DMS 273 (cell line): ENCODE results near the gene NFU1.

Experiments used
- DNase-seq: peaks from one replicate; lab custom pipeline; 2025; ENCODE audit not compliant: unreplicated experiment; lab: John Stamatoyannopoulos, UW

NFU1 gene

GRCh38 chr2:69436938-69437750 is at the start of gene NFU1:
Gene NFU1 (minus strand): TSS chr2:69437435. CDS start chr2:69437422, 13 bp downstream.
- peak; percentile 97 for DNase-seq

- no peak for DNase-seq
Observed at GRCh38 chr2:69483696-69484095, 46.5 kb upstream of the NFU1 start.

- DNase-seq, result no peak
Observed at GRCh38 chr2:69483024-69483423, 45.8 kb upstream of the NFU1 start.

GRCh38 chr2:69482471-69482870 is 45.2 kb upstream of the NFU1 start:
- no peak for DNase-seq

GRCh38 chr2:69481421-69481820 is 44.2 kb upstream of the NFU1 start:
- DNase-seq, result no peak

GRCh38 chr2:69477627-69478026 is 40.4 kb upstream of the NFU1 start:
- DNase-seq, result no peak

GRCh38 chr2:69474688-69475087 is 37.5 kb upstream of the NFU1 start:
- no peak for DNase-seq

- no peak for DNase-seq
Observed at GRCh38 chr2:69471793-69472192, 34.6 kb upstream of the NFU1 start.

GRCh38 chr2:69470911-69471310 is 33.7 kb upstream of the NFU1 start:
- no peak for DNase-seq

GRCh38 chr2:69469784-69470183 is 32.5 kb upstream of the NFU1 start:
- no peak for DNase-seq

GRCh38 chr2:69469375-69469774 is 32.1 kb upstream of the NFU1 start:
- no peak for DNase-seq

- DNase-seq, result no peak
Observed at GRCh38 chr2:69466728-69467127, 29.5 kb upstream of the NFU1 start.

- peak; percentile 7 for DNase-seq
Observed at GRCh38 chr2:69465513-69466456, 28.6 kb upstream of the NFU1 start.

GRCh38 chr2:69464575-69464974 is 27.3 kb upstream of the NFU1 start:
- DNase-seq, result peak; percentile 75

- DNase-seq, result peak; percentile 13
Observed at GRCh38 chr2:69462780-69463179, 25.5 kb upstream of the NFU1 start.

- DNase-seq, result no peak
Observed at GRCh38 chr2:69461404-69461803, 24.2 kb upstream of the NFU1 start.

- no peak for DNase-seq
Observed at GRCh38 chr2:69459936-69460335, 22.7 kb upstream of the NFU1 start.

GRCh38 chr2:69456950-69457445 is 19.8 kb upstream of the NFU1 start:
- no peak for DNase-seq

- no peak for DNase-seq
Observed at GRCh38 chr2:69456154-69456553, 18.9 kb upstream of the NFU1 start.

GRCh38 chr2:69454976-69455375 is 17.7 kb upstream of the NFU1 start:
- no peak for DNase-seq

- DNase-seq, result peak; percentile 43
Observed at GRCh38 chr2:69453475-69454129, 16.4 kb upstream of the NFU1 start.
